ENCODE results near the gene SPTLC2. TPM values are rescaled to one million over a fixed set of nuclear protein-coding genes. Genes with fewer than 3 reads are reported as not detected.

The SPTLC2 gene
- total and polyA plus RNA-seq, 2 of the 13 experiments (the other 11 are each of a cell fraction or from before 2014, with no cell fraction given) = 17.4 to 17.5 TPM

- Histone ChIP-seq H3K9me3 (ENCODE audit: low read length) (no peaks in the 10 kb centered on the region), H4K20me1 (ENCODE audit: insufficient read depth, low read length) (no peaks in the 10 kb centered on the region), H3K27me3 (ENCODE audit: control insufficient read depth in 1 of 2, insufficient read depth in 2 of 2, low read length in 2 of 2) (no peaks in the 10 kb centered on the region), H2AFZ (ENCODE audit: low read length) (no peak overlapping the region), H3K4me1 (ENCODE audit: insufficient read depth, low read length) (no peaks in the 10 kb centered on the region), H3K9ac (ENCODE audit: insufficient read depth, low read depth, low read length) (no peak overlapping the region), H3K4me3 (replicated peaks in 1 of 3; ENCODE audit: insufficient read depth in 1 of 3, low read depth in 2 of 3, low read length in 3 of 3) (no peak overlapping the region), H3K4me2 (ENCODE audit: low read depth, low read length) (no peak overlapping the region), H3K79me2 (ENCODE audit: insufficient read depth, low read length) (no peaks in the 10 kb centered on the region), H3K27ac (ENCODE audit: extremely low read length, insufficient read depth, low read length) (no peak overlapping the region), H3K36me3 (replicated peaks in 1 of 2; ENCODE audit: control insufficient read depth in 1 of 2, insufficient read depth in 2 of 2, low read length in 2 of 2) (peaks cover 0 to 44% of the 10 kb centered on the region in 2 experiments; a peak in 4 of 5 replicates)
- FAIRE-seq (no peak), ATAC-seq (no peak), DNase-seq (ENCODE audit: low spot score) (no peak)
- in situ Hi-C loops (cut with HindIII; ENCODE audit: extremely low pct_ligation_motif_present, low pct_unique_long_range_greater_than_20kb) = loop anchor here (5.0 kb wide), 1 partner anchor 98 kb away; the partner anchor contains the start of genes AHSA1 and VIPAS39
- ChIA-PET CTCF (ENCODE audit: low intra/inter-chr PET ratio, low total read pairs) (no interaction called here), POLR2A (no interaction called here)
- 96% methylated on average over 9 of the region's 9 CpGs for WGBS (ENCODE audit: low lambda C conversion rate)
- BruUV-seq (replicated peaks) = no TSS peak
- intact Hi-C loops (cut with micrococcal nuclease; ENCODE audit: unreplicated experiment) = loop anchor here (5.0 to 10.0 kb wide), 2 partner anchors 238 to 400 kb away; no protein-coding TSS in a partner anchor
- TF ChIP-seq JDP2 (CRISPR knock-in tag; IDR thresholded peaks at IDR 0.05; ENCODE audit: borderline replicate concordance) (no peak), CHD2 (IDR thresholded peaks at IDR 0.05; ENCODE audit: low read depth, low read length) (no peak), PREB (CRISPR knock-in tag; IDR thresholded peaks at IDR 0.05) (no peak), FOXK2 (IDR thresholded peaks at IDR 0.05) (no peak), ZGPAT (CRISPR knock-in tag; IDR thresholded peaks at IDR 0.05) (no peak), PRDM15 (CRISPR knock-in tag; IDR thresholded peaks at IDR 0.05) (no peak), HOMEZ (CRISPR knock-in tag; IDR thresholded peaks at IDR 0.05; ENCODE audit: low read depth) (no peak), HDAC6 (IDR thresholded peaks at IDR 0.05; ENCODE audit: low read depth, low read length) (no peak), GPBP1L1 (CRISPR knock-in tag; IDR thresholded peaks at IDR 0.05) (no peak), YEATS2 (CRISPR knock-in tag; IDR thresholded peaks at IDR 0.05; ENCODE audit: borderline replicate concordance) (no peak), FOXO1 (CRISPR knock-in tag; IDR thresholded peaks at IDR 0.05) (no peak), GATA4 (IDR thresholded peaks at IDR 0.05; ENCODE audit: borderline replicate concordance, low read depth) (no peak), TBL1XR1 (IDR thresholded peaks at IDR 0.05; ENCODE audit: borderline replicate concordance, low read length, partially characterized antibody) (no peak), EED (CRISPR knock-in tag; IDR thresholded peaks at IDR 0.05) (no peak), MTA1 (CRISPR knock-in tag; IDR thresholded peaks at IDR 0.05; ENCODE audit: borderline replicate concordance) (no peak)
Measured at GRCh38 chr14:77554816-77555599, 61.4 kb downstream of the SPTLC2 start.
